ENCODE data around the gene CYTH2.

CYTH2 gene

DNA sequence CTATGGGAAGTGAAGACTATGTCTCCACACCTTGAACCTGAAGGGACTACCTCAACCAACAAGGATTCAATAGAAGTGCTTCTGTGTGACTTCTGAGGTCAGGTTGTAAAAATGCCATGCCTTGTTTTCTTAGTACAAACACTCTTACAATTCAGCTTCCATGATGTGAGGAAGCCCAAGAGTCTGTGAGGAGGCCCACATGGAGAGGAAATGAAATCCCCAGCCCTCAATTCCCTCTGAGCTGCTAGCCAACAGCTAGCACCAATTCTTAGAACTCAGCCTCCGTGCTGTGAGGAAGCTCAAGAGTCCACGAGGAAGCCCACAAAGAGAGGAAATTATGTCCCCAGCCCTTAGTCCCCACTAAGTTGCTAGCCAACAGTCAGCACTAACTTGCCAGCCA, 55.1 kb downstream of the CYTH2 start:
- Histone ChIP-seq H4K20me1 (ENCODE audit: low read depth, low read length) (no peaks in the 10 kb centered on the region), H3K9me3 (ENCODE audit: insufficient read depth, low read length) (no peaks in the 10 kb centered on the region), H3K9ac (ENCODE audit: low read length) (no peak overlapping the region), H2AFZ (ENCODE audit: low read depth, low read length, severe bottlenecking) (no peak overlapping the region), H3K4me2 (ENCODE audit: low read depth, low read length, poor library complexity, severe bottlenecking) (no peak overlapping the region), H3K36me3 (ENCODE audit: low read length) (no peaks in the 10 kb centered on the region), H3K9me2 (replicated peaks; ENCODE audit: insufficient read depth, low read length) (no peaks in the 10 kb centered on the region), H3F3A (ENCODE audit: insufficient read depth) (no peaks in the 10 kb centered on the region), H3K79me2 (ENCODE audit: insufficient read depth, low read length) (no peaks in the 10 kb centered on the region), H3K4me3 (ENCODE audit: insufficient read depth, low read length, poor library complexity, severe bottlenecking) (no peak overlapping the region), H3K27me3 (ENCODE audit: low read length) (no peaks in the 10 kb centered on the region), H3K27ac (ENCODE audit: low read depth, low read length) (no peak overlapping the region)
- TF ChIP-seq, protein P1, sequence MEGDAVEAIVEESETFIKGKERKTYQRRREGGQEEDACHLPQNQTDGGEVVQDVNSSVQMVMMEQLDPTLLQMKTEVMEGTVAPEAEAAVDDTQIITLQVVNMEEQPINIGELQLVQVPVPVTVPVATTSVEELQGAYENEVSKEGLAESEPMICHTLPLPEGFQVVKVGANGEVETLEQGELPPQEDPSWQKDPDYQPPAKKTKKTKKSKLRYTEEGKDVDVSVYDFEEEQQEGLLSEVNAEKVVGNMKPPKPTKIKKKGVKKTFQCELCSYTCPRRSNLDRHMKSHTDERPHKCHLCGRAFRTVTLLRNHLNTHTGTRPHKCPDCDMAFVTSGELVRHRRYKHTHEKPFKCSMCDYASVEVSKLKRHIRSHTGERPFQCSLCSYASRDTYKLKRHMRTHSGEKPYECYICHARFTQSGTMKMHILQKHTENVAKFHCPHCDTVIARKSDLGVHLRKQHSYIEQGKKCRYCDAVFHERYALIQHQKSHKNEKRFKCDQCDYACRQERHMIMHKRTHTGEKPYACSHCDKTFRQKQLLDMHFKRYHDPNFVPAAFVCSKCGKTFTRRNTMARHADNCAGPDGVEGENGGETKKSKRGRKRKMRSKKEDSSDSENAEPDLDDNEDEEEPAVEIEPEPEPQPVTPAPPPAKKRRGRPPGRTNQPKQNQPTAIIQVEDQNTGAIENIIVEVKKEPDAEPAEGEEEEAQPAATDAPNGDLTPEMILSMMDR (IDR thresholded peaks at IDR 0.05; ENCODE audit: insufficient read depth, low read length, poor library complexity, severe bottlenecking), result no peak
- TF ChIP-seq EZH2phosphoT487 (conservative IDR thresholded peaks at IDR 0.05; ENCODE audit: low read length), result no peak

DNA sequence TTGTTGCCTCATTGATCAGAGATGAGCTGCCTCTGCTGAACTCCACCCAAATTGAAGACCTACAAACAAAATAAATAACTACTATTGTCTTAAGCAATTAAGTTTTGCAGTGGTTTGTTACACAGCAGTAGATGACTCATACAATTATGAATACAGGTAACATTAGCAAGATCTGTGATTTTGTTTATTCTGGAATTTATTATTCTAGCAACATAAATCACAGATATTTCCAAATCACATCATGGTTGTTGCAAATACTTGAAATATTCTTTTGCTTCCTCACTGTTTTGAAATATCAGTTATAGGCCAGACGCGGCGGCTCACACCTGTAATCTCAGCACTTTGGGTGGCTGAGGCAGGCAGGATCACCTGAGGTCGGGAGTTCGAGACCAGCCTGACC, 55.6 kb downstream of the CYTH2 start:
- TF ChIP-seq, protein P1 (IDR thresholded peaks at IDR 0.05; ENCODE audit: insufficient read depth, low read length, poor library complexity, severe bottlenecking), result no peak
- no peak for TF ChIP-seq EZH2phosphoT487 (conservative IDR thresholded peaks at IDR 0.05; ENCODE audit: low read length)
- H4K20me1 ChIP-seq (ENCODE audit: low read depth, low read length), result no peaks in the 10 kb centered on the region
- H3K4me3 ChIP-seq (ENCODE audit: insufficient read depth, low read length, poor library complexity, severe bottlenecking), result no peak overlapping the region

DNA sequence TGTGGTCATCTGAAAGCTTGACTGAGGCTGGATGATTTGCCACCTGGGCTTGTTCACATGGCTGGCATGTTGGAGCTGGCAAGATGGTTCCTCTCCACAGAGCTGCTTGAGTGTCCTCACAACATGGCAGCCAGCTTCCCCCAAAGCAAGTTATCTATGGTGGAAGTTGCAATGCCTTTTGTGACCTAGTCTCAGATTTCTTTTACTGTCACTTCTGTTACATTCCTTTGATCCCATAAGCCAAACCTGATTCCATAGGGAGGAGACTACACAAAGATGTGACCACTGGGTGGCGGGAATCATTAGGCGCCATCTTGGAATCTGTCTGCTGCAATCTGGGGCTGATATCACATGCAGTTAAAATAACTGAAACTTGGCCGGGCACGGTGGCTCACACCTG, 60.0 kb downstream of the CYTH2 start:
- H4K20me1 ChIP-seq (ENCODE audit: low read depth, low read length), result no peaks in the 10 kb centered on the region
- H2AFZ ChIP-seq (ENCODE audit: low read depth, low read length, severe bottlenecking), result no peak overlapping the region

More for the DNA sequence above, 55.6 kb downstream of the CYTH2 start:
- Histone ChIP-seq H3K9me3 (ENCODE audit: insufficient read depth, low read length) (no peaks in the 10 kb centered on the region), H2AFZ (ENCODE audit: low read depth, low read length, severe bottlenecking) (no peak overlapping the region), H3K9me2 (replicated peaks; ENCODE audit: insufficient read depth, low read length) (no peaks in the 10 kb centered on the region), H3K79me2 (ENCODE audit: insufficient read depth, low read length) (no peaks in the 10 kb centered on the region), H3K9ac (ENCODE audit: low read length) (no peak overlapping the region), H3K27me3 (ENCODE audit: low read length) (no peaks in the 10 kb centered on the region), H3K36me3 (ENCODE audit: low read length) (no peaks in the 10 kb centered on the region), H3K4me2 (ENCODE audit: low read depth, low read length, poor library complexity, severe bottlenecking) (no peak overlapping the region), H3F3A (ENCODE audit: insufficient read depth) (no peaks in the 10 kb centered on the region), H3K27ac (ENCODE audit: low read depth, low read length) (no peak overlapping the region)

More for the DNA sequence above, 60.0 kb downstream of the CYTH2 start:
- no peaks in the 10 kb centered on the region for H3F3A ChIP-seq (ENCODE audit: insufficient read depth)
- no peaks in the 10 kb centered on the region for H3K9me2 ChIP-seq (replicated peaks; ENCODE audit: insufficient read depth, low read length)
- H3K79me2 ChIP-seq (ENCODE audit: insufficient read depth, low read length), result no peaks in the 10 kb centered on the region
- H3K4me3 ChIP-seq (ENCODE audit: insufficient read depth, low read length, poor library complexity, severe bottlenecking), result no peak overlapping the region
- H3K36me3 ChIP-seq (ENCODE audit: low read length), result no peaks in the 10 kb centered on the region
- H3K9me3 ChIP-seq (ENCODE audit: insufficient read depth, low read length), result no peaks in the 10 kb centered on the region
- no peak overlapping the region for H3K9ac ChIP-seq (ENCODE audit: low read length)
- no peak overlapping the region for H3K27ac ChIP-seq (ENCODE audit: low read depth, low read length)
- H3K4me2 ChIP-seq (ENCODE audit: low read depth, low read length, poor library complexity, severe bottlenecking), result no peak overlapping the region
- no peak for TF ChIP-seq EZH2phosphoT487 (conservative IDR thresholded peaks at IDR 0.05; ENCODE audit: low read length)
- TF ChIP-seq, protein P1 (IDR thresholded peaks at IDR 0.05; ENCODE audit: insufficient read depth, low read length, poor library complexity, severe bottlenecking), result no peak
- no peaks in the 10 kb centered on the region for H3K27me3 ChIP-seq (ENCODE audit: low read length)
